Epithelial cell of proximal tubule (primary cell): ENCODE results near the gene FCER1G. TPM values are rescaled to one million over a fixed set of nuclear protein-coding genes. Genes with fewer than 3 reads are reported as not detected.
"Not testable (repeated sequence)": the region's sequence is repeated elsewhere in the genome, so short reads cannot be mapped to it uniquely, and the experiment has no call there.

Experiments
- DNase-seq: peaks from one replicate; pipeline ENCODE4 v3.0.0-alpha.2; 2011; ENCODE audit warnings: low read depth
- H3K4me3 ChIP-seq: 2 replicates; pipeline ENCODE4 v1.5.1; 2011; ENCODE audit warnings: low read depth, mild to moderate bottlenecking, low read length
- CTCF ChIP-seq: conservative IDR thresholded peaks from 2 replicates; pipeline ENCODE4 v1.5.1; 2012; ENCODE audit warnings: low read depth, mild to moderate bottlenecking, low read length
- total RNA-seq: library from RNA; depleted of rRNA; stranded (reverse); fragments of >200 nt; gene quantifications from 2 replicates; pipeline ENCODE4 v1.2.3, GENCODE V29; 2015

Gene FCER1G
- total RNA-seq, 1 donor from 2014 or later = not detected

- no peak for TF ChIP-seq CTCF
- no peak overlapping the region for H3K4me3 ChIP-seq
- DNase-seq = no peak
Measured at GRCh38 chr1:161217831-161218230, 2.7 kb downstream of the FCER1G start.

GRCh38 chr1:161218301-161219077 is 3.4 kb downstream of the FCER1G start:
- no peak for DNase-seq
- H3K4me3 ChIP-seq = no peak overlapping the region
- no peak for TF ChIP-seq CTCF

- H3K4me3 ChIP-seq = no peak overlapping the region
- TF ChIP-seq CTCF = no peak
- DNase-seq = no peak
Measured at GRCh38 chr1:161219078-161219892, 4.2 kb downstream of the FCER1G start.

- H3K4me3 ChIP-seq = no peak overlapping the region
- TF ChIP-seq CTCF = no peak
- no peak for DNase-seq
Measured at GRCh38 chr1:161220002-161220401, 4.9 kb downstream of the FCER1G start.

GRCh38 chr1:161222175-161223019 is 7.3 kb downstream of the FCER1G start:
- no peak for TF ChIP-seq CTCF
- H3K4me3 ChIP-seq = no peak overlapping the region
- no peak for DNase-seq

GRCh38 chr1:161223805-161224694 is 9.0 kb downstream of the FCER1G start:
- H3K4me3 ChIP-seq = no peak overlapping the region
- no peak for TF ChIP-seq CTCF
- no peak for DNase-seq

GRCh38 chr1:161224695-161225087 is 9.6 kb downstream of the FCER1G start:
- not testable (repeated sequence) for DNase-seq, H3K4me3 ChIP-seq
